Left kidney (tissue), 2 donors: Measurements from ENCODE around the gene UBN1. TPM values are rescaled to one million over a fixed set of nuclear protein-coding genes. Genes with fewer than 3 reads are reported as not detected.

Experiments
- DNase-seq: peaks from one replicate; pipeline ENCODE4 v3.0.0-alpha.2; 2013
- polyA plus RNA-seq: library from polyadenylated mRNA; unstranded; fragments of 120-200 nt; gene quantifications from one replicate; pipeline ENCODE4 v1.2.1, GENCODE V29; 2013; ENCODE audit not compliant: insufficient read length

The UBN1 gene
- polyA plus RNA-seq, 1 donor, result 39.1 TPM

DNA sequence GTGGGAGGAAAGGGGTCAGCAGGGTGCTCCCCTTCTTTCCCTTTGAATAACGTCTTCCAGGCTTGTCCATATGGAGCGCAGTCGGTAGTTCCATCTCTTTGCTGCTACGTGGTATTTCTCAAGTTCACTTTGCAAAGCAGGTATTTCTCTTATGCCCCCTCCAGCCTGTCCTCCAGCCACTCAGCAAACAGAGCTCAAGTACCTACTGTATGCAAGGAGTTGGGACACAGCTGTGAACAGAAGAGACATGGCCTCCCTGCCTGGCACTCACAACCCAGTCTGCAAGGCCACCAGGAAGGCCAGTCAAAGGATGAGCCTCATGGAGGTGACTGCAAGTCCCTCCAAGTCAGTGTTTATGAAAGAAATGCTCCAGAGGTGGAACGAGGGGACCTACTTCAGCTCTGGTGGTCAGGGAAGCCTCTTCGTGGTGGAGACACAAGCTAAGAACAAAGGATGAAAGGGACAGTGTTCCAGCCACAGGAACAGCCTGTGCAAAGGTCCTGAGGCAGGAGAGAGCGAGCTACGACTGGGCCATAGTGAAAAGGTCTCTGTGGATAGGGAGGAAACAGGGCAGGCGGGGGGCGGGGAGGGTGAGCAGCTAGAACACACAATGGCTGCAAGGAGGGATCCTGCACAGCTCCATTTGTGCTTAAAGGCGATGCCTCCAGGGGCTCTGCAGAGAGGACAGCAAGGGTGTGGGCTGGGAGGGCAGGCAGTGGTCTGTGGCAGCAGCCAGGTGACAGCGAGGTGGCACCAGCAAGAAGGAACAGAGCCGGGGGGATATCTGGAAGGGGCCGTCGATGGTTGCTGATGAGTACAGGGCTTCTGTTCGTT is 57.0 kb downstream of the UBN1 start:
- DNase-seq, result no peak

DNA sequence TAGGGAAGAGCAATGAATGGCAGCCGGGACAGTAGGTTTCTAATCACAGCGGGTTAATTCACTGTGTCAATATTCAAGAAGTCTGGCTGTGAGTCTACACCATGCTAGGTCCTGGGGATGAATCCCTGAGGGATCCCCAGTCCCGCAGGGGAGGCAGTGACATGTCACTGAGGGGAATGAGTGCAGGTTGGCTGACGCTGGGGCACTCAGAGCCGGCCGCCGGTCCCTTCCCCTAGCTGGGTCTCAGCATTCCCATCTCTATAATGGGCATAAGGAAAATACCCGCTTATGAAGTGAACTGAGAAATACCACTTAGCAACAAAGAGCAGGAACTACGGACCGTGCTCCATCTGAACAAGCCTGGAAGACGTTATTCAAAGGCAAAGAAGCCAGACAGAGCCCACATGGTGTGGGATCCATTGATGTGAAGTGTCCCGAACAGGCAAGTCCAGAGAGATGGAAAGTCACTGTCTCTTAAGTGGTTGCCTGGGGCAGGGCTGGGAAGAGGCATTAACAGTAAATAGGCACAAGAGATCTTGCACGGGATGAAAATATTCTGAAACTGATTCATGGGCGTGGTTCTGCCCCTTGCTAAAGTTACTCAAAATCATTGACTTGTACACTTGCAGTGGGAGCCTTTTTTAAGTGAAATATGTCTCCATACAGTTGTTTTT is 57.8 kb downstream of the UBN1 start:
- no peak for DNase-seq

GRCh38 chr16:4908854-4909401 is 61.6 kb downstream of the UBN1 start:
- no peak for DNase-seq

- no peak for DNase-seq
Measured at GRCh38 chr16:4909825-4910224, 62.5 kb downstream of the UBN1 start.

DNA sequence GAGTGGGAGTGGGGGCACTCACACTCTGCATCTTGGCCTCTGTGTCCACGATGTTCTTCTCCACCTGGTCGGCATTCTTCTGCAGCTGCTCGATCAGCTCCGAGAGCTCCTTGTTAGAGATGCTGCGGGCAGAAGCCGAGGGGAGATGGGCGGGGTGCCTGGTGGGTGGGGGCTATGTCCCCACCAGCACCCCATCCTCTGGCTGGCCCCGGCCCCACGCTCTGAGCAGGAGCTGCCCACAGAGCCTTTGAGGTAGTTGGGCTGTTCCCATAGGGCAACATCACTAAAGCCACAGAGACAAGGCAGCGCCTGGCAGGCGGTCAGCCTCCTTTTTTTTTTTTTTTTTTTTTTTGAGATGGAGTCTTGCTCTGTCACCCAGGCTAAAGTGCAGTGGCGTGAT is 63.5 kb downstream of the UBN1 start:
- no peak for DNase-seq

- no peak for DNase-seq
Measured at GRCh38 chr16:4911970-4912386, 64.7 kb downstream of the UBN1 start.

GRCh38 chr16:4913130-4913773 is 66.0 kb downstream of the UBN1 start:
- DNase-seq, result no peak

DNA sequence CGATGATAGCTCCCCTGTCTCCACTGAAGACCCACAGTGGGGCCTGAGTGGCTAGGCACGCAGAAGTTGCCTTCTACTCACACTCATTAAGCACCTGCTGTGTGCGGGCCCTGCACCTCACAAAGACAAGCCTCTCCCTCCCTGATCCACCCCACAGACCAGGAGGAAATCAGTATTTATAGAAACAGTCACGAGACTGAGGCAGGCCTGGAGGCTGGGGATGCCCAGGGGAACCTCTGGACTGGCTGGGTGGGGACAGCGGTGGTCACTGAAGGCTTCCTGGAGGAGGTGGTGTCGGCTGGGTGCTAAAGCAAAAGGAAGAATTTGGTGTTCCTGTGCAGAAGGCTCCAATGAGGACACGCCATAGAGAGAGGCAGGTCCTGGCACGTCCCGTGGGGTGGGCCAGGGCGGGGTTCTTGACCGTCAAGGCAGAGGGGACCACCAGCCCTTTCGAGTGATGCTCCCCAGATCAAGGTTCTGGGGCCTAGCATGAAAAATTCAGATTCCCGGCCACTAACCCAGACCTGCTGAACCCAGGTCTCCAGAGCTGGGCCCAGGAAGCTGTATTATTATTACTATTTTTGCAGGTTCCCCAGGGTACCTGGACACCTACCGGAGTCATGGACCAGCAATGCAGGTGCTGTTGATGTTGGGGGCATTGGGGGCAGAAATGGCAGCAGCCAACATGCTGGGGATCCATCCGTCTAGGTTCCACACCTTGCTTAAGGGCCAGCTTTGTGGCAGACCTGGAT is 66.7 kb downstream of the UBN1 start:
- DNase-seq, result no peak

GRCh38 chr16:4914528-4915225 is 67.4 kb downstream of the UBN1 start:
- no peak for DNase-seq

DNA sequence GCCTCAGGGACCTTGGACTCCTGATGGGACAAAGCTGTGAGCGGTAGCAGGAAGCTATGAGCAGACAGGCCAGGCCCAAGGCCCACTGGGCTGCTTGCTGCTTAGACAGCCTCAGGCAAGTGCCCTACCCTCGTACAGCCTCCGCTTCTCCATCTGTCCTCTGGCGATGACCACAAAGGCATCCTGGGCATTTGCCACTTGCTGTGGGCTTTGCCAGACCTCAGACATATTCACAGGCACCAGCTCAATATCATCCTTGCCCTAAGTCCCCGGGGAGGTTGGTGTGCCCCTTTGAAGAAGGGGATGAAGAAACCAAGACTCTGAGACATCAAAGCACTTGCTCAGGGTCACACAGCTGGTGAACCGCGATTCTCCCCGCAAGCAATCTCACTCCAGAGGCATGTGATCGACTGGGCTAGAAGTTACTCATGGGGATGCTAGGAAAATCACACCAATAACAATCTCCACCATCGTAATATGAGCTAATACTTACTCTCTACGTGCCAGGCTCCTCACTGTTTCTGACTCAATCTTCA is 68.0 kb downstream of the UBN1 start:
- DNase-seq, result no peak

GRCh38 chr16:4917117-4917516 is 69.8 kb downstream of the UBN1 start:
- DNase-seq, result no peak

DNA sequence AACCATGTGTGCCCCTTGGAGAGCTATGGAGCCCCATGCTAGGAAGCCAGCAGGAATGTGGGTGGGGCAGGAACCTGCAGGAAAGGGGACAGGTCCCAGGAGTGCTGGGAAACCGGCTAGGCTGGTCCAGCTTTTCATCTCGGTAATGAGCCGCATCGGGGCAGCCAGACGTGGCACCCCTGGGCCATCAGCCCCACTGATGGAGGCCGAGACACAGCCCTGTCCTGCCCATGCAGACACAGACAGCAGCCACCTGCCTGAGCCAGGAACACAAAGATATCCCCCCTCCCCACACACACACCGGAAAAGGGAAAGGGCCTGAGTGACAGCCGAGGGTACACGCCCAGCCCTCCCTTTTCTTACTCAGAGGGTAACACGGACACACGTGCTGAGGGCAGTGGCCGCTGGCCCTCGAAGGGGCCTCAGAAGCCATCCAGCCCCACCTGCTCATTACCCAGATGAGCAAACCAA is 71.5 kb downstream of the UBN1 start:
- DNase-seq, result no peak

DNA sequence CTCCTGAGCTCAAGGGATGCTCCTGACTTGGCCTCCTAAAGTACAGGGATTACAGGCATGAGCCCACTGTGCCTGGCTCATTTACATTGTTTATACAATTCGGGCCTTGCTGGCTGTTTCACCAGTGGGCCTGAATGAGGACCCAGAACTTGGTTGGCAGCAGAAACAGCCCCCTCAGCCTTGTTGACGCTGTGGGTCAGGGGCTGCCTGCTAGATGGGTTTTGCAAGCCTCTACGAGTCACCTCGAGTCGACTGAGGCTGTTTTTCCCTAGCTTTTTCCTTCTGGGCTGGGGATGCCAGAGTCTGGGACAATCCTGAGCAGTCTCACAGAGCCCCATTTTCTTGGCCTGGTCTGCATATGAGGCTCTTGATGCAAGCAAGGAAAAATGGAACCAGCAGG is 73.5 kb downstream of the UBN1 start:
- DNase-seq, result no peak

GRCh38 chr16:4922721-4923342 is 75.6 kb downstream of the UBN1 start:
- DNase-seq, result no peak

DNA sequence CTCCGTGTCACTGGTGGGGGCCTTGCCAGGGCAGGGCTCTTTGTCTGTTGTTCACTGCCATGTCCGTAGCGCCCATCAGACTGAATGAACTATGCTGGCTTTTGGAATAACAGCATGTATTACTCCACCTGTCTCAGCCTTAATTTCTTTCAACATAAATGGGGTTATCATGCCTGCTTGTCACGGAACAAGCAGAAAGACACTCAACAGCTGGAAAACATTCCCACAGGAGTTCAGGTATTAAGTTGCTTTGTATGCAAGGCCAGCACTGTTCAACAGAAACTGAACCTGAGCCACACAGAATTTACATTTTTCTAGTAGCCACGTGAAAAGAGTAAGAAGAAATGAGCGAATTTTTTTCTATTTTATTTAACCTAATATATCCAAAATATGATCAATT is 76.6 kb downstream of the UBN1 start:
- DNase-seq, result no peak

DNA sequence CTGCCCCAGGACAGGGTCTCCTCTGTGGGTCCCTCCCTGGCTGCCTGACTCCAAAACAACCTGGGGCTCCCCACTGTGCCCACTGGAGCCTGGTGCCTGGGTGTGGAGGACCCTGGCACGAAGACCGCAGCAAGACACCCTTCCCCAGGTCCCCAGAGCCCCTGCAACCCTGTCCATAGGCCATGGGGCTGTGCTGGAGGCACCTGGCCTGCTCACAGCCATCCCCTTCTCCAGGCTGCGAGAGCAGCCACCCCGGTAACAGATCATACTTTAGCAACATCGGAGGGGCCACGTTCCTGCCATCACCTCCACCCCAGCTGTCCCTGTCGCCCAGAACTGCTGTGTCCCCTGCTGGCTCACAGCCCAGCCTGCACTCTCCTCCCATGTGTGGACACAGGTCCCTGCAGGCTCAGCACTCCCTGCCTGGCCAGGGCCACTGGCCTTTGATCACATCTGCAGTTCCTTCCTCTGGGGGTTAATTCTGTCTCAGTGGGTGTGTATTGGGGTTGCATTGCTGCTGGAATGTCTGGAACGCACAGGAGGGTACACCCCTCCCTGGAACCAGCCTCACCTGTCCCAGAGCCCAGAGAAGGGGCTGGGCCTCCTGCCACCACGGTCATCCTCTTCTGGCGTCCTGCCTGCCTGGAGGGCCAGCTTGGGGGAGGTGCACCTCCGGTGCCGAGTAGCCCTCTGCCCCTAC is 77.5 kb downstream of the UBN1 start:
- DNase-seq, result no peak

DNA sequence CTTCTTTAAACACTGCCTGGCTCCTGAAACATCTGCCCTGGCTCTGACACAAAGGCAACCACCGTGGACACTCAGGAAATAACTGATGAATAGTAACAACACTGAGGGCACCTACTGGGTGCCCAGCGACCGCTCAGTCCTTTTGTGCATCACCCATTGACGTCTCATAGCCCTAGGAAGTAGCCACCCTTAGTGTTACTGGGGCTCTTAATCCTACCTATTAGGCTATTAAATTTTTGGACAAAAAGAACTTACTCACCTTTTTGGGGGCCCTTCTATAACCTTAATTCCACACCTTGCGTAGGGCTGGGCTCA is 78.0 kb downstream of the UBN1 start:
- no peak for DNase-seq

DNA sequence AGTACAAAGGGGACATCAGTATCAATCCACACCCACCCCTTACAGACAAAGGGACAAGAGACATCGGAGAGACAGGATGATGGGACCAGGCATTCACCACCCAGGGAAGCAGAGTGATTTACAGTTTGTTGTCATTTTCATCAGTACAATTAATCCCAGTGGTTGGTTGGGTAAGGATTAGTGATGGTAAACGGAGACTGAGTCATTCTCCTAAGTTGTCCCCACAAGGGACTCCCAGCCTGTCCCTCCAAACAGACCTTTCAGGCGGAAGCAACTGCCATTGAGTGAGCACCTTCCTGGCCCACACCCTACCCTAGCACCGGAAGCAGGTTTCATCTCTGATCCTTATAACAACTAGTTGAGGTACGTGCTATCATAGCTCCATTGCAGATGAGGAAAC is 78.5 kb downstream of the UBN1 start:
- no peak for DNase-seq

GRCh38 chr16:4926928-4927327 is 79.6 kb downstream of the UBN1 start:
- DNase-seq, result no peak

GRCh38 chr16:4927661-4928060 is 80.4 kb downstream of the UBN1 start:
- DNase-seq, result no peak
